ENCODE measurements around the gene IGFL4. TPM values are rescaled to one million over a fixed set of nuclear protein-coding genes. Genes with fewer than 3 reads are reported as not detected.

The IGFL4 gene
- total and polyA plus RNA-seq, 2 of the 4 experiments (the other 2 are of a cell fraction), result not detected

DNA sequence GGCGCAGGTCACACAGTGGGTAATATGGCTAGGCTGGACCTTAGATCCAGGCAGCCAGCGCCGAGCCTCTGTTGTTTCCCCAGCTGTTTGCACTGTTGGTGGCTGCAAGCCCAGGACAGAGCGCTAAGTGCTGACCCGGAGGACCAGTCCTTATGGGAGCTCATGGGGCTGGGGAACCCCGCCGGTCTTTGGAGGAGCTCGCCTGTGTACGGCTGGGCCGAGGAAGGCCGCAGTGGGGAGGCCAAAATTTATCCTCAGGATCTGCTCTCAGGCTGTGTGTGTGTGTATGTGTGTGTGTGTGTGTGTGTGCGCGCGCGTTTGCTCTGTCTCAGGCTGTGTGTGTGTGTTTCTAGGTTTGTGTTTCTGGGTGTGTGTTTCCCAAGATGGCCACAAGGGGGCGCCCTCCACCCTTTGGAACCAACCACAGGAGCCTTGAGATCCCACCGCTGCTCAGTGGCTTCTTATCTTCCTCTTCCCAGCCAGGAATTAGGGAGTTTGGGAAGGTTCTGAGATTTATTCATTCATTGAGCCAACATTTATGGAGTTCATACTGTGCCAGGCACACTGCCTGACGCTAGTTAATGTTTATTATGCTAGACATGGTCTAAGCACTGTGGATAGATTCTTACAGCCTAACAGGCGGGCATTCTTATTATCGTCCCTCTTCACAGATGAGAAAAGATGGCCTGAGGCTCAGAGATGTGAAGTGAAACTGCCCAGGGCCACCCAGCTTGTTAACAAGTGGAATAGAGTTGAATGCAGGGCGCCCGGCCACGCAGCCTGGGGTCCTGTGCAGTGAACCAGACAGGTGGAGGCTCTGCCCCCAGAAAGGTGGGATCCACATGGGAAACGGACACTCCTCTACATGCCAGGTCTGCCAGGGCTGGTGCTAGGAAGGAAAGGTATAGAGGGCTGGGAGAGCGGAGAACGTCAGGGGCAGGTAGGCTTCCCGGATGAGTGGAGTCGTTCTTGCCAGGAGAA, 31.0 kb downstream of the IGFL4 start:
- no peak overlapping the region for H4K8ac ChIP-seq (ENCODE audit: low read depth in 2 of 2, low read length in 2 of 2)
- H3K18ac ChIP-seq (ENCODE audit: low read depth, low read length), result no peak overlapping the region
- no peak overlapping the region for H3K14ac ChIP-seq (replicated peaks; ENCODE audit: low read depth, low read length)
- no peak overlapping the region for H2BK20ac ChIP-seq (ENCODE audit: low read depth, low read length)
- peak; percentile 58 for DNase-seq
- ChIA-PET CTCF (interaction anchor here (1.6 kb wide), 1 partner anchor 14 kb away, joined by 7 read pairs; the partner anchor contains the start of gene CCDC61), POLR2A (ENCODE audit: unreplicated experiment) (interaction anchor here (0.6 kb wide), 1 partner anchor 119 kb away, joined by 6 read pairs; no protein-coding TSS in a partner anchor)
- no peak overlapping the region for H3K27ac ChIP-seq (ENCODE audit: insufficient read depth, low read length)
- no peaks in the 10 kb centered on the region; a peak in 1 of 4 replicates for H3K79me1 ChIP-seq (ENCODE audit: low read depth in 1 of 2, low read length in 2 of 2)
- H2AK5ac ChIP-seq (ENCODE audit: low read depth, low read length), result no peak overlapping the region
- no peak overlapping the region for H2BK120ac ChIP-seq (ENCODE audit: low read depth, low read length)
- H2BK15ac ChIP-seq (ENCODE audit: low read depth, low read length), result no peak overlapping the region
- WGBS, 2 experiments (ENCODE audit: extremely low coverage in 2 of 2, insufficient read length in 1 of 2), result 83% methylated on average over 11 of the region's 28 CpGs; no CpG with 5 or more reads in 1 of the 2 experiments
- no peak overlapping the region for H3K4ac ChIP-seq (ENCODE audit: low read depth, low read length)
- H2BK5ac ChIP-seq (ENCODE audit: low read depth, low read length, poor library complexity, severe bottlenecking), result no peak overlapping the region
- H3K4me3 ChIP-seq (ENCODE audit: insufficient read depth, low read depth, low read length), result no peak overlapping the region
- in situ Hi-C loops (cut with MboI; ENCODE audit: low sequenced_read_pairs), result no loop called here
- intact Hi-C loops (cut with micrococcal nuclease), result loop anchor here (1.0 kb wide), 1 partner anchor 67 kb away; no protein-coding TSS in a partner anchor
- peaks cover 2% of the 10 kb centered on the region; the same call in 1 of the 2 replicates for H3K4me1 ChIP-seq (ENCODE audit: control insufficient read depth, insufficient read depth, low read length)
- no peaks in the 10 kb centered on the region for H3K9me3 ChIP-seq (ENCODE audit: control insufficient read depth, insufficient read depth, low read length)
- H4K91ac ChIP-seq (ENCODE audit: insufficient read depth, low read depth, low read length), result no peak overlapping the region
- H3K9me1 ChIP-seq (ENCODE audit: insufficient read depth, low read length), result no peaks in the 10 kb centered on the region
- H3K36me3 ChIP-seq (ENCODE audit: control insufficient read depth, insufficient read depth, low read length), result peaks cover 5% of the 10 kb centered on the region; the same call in 1 of the 2 replicates
- dilution Hi-C loops (cut with HindIII; ENCODE audit: low sequenced_read_pairs, unreplicated experiment), result no loop called here
- H3K9ac ChIP-seq (ENCODE audit: low read depth, low read length), result no peak overlapping the region
- peak; percentile 54 for TF ChIP-seq RAD21 (IDR thresholded peaks at IDR 0.05; ENCODE audit: low read length)
- TF ChIP-seq POLR2A (IDR thresholded peaks at IDR 0.05; ENCODE audit: low read depth, low read length), result no peak
- TF ChIP-seq, protein P1, sequence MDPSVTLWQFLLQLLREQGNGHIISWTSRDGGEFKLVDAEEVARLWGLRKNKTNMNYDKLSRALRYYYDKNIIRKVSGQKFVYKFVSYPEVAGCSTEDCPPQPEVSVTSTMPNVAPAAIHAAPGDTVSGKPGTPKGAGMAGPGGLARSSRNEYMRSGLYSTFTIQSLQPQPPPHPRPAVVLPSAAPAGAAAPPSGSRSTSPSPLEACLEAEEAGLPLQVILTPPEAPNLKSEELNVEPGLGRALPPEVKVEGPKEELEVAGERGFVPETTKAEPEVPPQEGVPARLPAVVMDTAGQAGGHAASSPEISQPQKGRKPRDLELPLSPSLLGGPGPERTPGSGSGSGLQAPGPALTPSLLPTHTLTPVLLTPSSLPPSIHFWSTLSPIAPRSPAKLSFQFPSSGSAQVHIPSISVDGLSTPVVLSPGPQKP (IDR thresholded peaks at IDR 0.05; ENCODE audit: borderline replicate concordance, low read depth, low read length), result no peak
- no peak for TF ChIP-seq RCOR1 (IDR thresholded peaks at IDR 0.05; ENCODE audit: insufficient replicate concordance, low read length)
- no peak for TF ChIP-seq MAFK (IDR thresholded peaks at IDR 0.05; ENCODE audit: low read depth, low read length)
- TF ChIP-seq RFX5 (IDR thresholded peaks at IDR 0.05; ENCODE audit: low read depth, low read length), result no peak
- TF ChIP-seq SMC3 (IDR thresholded peaks at IDR 0.05; ENCODE audit: low read depth, low read length), result peak; percentile 62
- no peak for TF ChIP-seq NFE2L2 (IDR thresholded peaks at IDR 0.05; ENCODE audit: low read depth, low read length)
- no peak for TF ChIP-seq MAZ (IDR thresholded peaks at IDR 0.05; ENCODE audit: borderline replicate concordance, low read depth, low read length)
- TF ChIP-seq, protein P2, sequence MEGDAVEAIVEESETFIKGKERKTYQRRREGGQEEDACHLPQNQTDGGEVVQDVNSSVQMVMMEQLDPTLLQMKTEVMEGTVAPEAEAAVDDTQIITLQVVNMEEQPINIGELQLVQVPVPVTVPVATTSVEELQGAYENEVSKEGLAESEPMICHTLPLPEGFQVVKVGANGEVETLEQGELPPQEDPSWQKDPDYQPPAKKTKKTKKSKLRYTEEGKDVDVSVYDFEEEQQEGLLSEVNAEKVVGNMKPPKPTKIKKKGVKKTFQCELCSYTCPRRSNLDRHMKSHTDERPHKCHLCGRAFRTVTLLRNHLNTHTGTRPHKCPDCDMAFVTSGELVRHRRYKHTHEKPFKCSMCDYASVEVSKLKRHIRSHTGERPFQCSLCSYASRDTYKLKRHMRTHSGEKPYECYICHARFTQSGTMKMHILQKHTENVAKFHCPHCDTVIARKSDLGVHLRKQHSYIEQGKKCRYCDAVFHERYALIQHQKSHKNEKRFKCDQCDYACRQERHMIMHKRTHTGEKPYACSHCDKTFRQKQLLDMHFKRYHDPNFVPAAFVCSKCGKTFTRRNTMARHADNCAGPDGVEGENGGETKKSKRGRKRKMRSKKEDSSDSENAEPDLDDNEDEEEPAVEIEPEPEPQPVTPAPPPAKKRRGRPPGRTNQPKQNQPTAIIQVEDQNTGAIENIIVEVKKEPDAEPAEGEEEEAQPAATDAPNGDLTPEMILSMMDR (conservative IDR thresholded peaks at IDR 0.05; ENCODE audit: low read depth, low read length), result peak; percentile 72
- no peak for TF ChIP-seq FOS (IDR thresholded peaks at IDR 0.05; ENCODE audit: low read depth, low read length)
- TF ChIP-seq BHLHE40 (IDR thresholded peaks at IDR 0.05; ENCODE audit: low read depth, low read length), result no peak
- peak; percentile 97 for ATAC-seq (ENCODE audit: low read depth)
- no peak overlapping the region for H3K56ac ChIP-seq (ENCODE audit: extremely low read depth, insufficient read depth, low read length)
- H3K27me3 ChIP-seq (ENCODE audit: control insufficient read depth, insufficient read depth, low read length), result peaks cover 4% of the 10 kb centered on the region; the same call in 1 of the 2 replicates
- no peak overlapping the region for H4K5ac ChIP-seq (ENCODE audit: low read depth, low read length)
- BruUV-seq (replicated peaks), result no TSS peak
- H3K4me2 ChIP-seq (ENCODE audit: low read depth, low read length), result no peak overlapping the region
- no peak overlapping the region for H2AK9ac ChIP-seq (replicated peaks; ENCODE audit: low read depth, low read length, poor library complexity)
- no peak overlapping the region for H3K23ac ChIP-seq (ENCODE audit: low read depth, low read length)
- H4K20me1 ChIP-seq (ENCODE audit: insufficient read depth, low read length), result peaks cover 5% of the 10 kb centered on the region; the same call in 1 of the 2 replicates
- H2AFZ ChIP-seq (replicated peaks; ENCODE audit: low read length, poor library complexity), result no peak overlapping the region
